Measurements from ENCODE around the gene GALNTL6.
"Not testable (repeated sequence)": the region's sequence is repeated elsewhere in the genome, so short reads cannot be mapped to it uniquely, and the experiment has no call there.

Gene GALNTL6

DNA sequence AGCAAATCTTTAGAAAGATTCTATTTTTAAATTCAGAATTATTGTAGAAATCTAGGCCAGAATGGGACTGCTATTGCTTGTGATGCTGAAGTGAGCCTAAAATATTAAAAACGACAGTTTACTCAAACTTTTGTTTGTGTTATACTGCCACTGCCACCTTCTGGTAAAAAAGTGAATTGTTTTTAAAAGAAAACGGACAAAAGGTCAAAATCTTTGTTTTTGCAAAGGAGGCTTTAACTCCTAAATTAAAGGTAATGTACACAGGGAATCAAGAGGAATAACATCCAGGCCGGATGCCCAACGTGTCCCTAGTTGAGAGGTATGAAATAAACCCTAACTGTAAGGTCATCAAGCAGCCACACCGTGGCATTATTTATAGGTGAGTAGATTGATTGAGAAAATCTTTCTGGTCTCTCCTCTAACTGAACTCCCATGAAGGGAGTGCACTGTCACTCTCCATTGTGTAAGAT is 1017.1 kb downstream of the GALNTL6 start:
- no peak for DNase-seq

GRCh38 chr4:172836661-172837060 is 1023.5 kb downstream of the GALNTL6 start:
- DNase-seq: no peak

DNA sequence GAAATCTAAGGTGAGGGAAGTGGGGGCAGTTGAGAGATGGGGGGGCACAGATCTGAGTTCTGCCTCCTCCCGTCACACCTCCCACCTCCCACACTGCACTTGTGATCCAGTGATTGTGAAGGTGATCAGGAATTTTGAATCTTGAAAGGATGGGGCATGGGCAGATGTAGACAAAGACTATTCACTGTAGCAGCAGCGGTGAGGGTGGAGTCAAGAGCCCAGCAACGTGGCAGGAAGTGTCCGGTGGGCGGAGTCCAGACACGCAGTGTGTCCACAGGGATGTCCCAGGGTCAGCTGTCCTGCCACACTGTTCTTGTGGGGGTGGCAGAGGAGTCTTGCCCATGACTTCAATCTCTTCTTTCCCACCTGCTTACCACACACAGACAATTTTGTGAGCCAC is 1024.9 kb downstream of the GALNTL6 start:
- no peak for DNase-seq

DNA sequence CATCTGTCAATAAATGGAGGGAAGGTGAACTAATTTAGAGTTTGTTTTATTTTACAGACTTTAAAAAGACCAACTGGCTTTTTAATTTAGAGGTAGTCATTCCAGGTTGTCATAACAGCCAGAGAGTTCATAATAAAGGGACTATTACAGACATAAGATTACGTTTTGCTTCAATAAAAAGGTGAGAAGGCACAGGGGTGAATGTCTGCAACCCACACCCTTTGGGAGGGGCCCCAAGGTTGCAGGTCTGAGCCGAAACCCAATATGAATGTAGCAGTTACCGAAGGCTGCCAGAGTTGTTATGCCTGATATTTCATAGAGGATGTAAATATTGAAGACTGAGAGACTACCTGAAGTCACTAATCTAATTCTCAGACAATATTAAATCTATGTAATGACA is 1025.7 kb downstream of the GALNTL6 start:
- DNase-seq: no peak

GRCh38 chr4:172842779-172843178 is 1029.6 kb downstream of the GALNTL6 start:
- no peak for DNase-seq

DNA sequence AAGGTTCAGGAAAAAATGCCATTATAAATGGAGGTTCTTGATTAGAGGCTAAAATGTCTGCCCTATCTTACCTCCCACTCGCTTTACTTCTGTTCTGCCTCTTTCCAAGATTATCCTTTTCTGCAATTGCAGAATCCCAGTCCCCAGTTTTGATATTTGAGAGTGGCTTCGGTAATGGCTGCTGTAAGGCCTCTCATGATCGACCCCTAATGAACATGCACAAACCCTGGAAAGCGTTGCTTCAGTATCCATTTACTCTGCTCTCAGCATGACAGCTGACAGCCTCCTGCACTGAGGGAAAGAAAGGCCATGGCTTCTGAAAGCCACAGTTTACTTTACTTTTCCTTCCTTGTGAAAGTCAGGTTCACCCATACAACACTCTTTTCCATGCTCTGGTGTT is 1030.0 kb downstream of the GALNTL6 start:
- DNase-seq: no peak

DNA sequence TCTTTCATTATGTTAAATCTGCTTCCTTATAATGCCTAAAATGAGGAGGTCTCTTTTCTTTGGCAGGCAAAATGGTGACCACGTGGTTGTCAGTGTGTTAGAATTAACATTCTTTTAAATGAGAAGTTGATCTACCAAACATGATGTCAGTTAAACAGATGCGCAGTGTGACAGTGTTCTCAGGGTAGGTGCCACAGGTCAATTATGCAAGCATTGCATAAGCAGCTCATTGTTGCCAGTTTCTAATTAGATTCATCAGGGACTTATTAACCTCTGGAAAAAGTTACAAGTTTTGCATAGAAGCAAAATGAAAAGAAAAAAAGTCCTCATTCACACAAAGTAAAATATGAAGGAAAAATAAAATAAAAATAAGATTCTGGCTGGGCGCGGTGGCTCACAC is 1031.4 kb downstream of the GALNTL6 start:
- no peak for DNase-seq

GRCh38 chr4:172845281-172845680 is 1032.1 kb downstream of the GALNTL6 start:
- DNase-seq: no peak

- DNase-seq: no peak
Observed at GRCh38 chr4:172850838-172851237, 1037.6 kb downstream of the GALNTL6 start.

GRCh38 chr4:172851534-172851933 is 1038.3 kb downstream of the GALNTL6 start:
- DNase-seq: no peak

DNA sequence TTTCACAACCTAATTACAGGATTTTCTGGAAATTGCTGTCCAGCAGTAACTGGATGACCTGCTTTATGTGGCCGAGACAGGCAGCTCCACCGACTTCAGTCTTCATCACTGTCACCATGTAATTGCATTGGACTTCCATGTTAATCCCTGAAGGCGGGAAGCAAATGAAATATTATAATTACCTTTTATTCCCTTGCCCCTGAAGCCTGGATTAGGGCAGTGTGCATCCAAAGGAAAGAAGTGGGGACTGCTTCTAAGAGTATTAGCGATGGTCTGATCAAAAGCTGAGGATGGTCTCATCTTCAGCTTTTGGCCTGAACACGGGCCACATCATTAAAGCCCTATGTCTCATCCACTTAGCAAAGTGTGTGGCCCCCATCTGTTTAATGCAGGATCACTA is 1043.8 kb downstream of the GALNTL6 start:
- DNase-seq: no peak

DNA sequence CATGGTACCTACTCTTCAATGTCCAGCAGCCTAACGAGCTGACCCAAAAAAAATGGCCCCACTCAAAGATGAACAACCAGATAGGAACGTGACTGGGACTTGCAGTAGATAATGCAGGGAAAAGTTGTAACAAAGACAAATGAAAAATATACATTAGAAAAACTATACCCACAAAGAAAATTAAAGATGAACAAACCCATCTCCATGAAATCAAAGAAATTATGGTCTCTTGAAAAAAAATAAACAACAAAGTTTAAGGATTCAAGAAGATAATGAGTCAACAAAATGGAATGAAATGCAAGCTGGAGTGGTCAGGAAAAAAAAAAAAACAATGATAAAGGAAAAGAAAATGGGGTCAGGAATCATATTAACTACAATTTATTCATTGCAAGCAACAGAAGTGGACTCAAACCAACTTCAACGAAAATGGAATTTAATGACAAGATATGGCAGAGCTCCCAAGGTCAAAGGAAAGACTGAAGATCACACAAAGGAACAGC is 1045.6 kb downstream of the GALNTL6 start:
- DNase-seq: no peak

DNA sequence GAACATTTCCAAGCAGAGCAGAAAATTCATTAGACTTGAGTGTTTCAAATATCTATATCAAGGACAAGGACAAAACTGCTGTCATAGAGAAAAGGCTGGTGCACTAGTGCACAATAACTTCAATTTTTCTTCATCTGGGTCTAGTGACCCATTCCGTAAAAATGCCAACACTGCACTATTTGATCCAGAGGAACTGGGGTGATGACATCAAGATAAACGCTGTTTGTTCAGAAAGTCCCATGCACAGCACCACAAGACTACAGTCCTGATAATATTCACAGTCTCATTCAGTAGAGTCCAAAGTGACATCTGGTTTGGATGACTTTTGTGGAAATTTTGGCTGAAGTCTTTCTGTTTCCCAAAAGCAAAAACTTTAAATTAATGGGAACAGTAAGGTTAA is 1051.9 kb downstream of the GALNTL6 start:
- DNase-seq: no peak

DNA sequence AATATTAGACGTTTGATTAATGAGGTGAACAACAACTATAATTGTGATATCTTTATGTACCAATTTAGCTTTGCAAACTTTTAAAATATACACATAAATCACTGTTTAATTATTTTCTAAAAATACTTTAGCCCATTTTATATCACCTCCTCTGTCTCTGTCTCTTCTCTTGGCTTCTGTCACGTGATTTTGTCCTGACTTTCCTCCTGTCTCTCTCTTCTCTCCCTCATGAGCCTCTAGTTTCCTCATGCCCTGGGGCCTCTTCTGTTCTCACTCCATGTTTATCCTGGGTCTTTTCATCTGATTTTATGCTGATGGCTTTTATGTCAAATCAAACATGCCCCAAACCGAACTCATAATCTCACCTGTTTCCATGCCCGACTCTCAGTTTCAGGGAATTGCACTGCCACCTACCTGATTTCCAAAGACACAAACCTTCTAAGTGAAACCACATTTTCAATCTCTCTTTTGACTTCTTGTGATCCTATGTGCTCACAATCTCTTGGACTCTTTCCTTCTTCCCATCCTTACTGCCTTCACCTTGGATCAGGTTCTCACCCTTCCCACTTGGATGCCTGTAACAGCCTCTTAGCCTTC is 1052.4 kb downstream of the GALNTL6 start:
- no peak for DNase-seq

GRCh38 chr4:172866421-172866820 is 1053.2 kb downstream of the GALNTL6 start:
- DNase-seq: no peak

- no peak for DNase-seq
Observed at GRCh38 chr4:172867835-172868234, 1054.6 kb downstream of the GALNTL6 start.

- no peak for DNase-seq
Observed at GRCh38 chr4:172868271-172868670, 1055.1 kb downstream of the GALNTL6 start.

DNA sequence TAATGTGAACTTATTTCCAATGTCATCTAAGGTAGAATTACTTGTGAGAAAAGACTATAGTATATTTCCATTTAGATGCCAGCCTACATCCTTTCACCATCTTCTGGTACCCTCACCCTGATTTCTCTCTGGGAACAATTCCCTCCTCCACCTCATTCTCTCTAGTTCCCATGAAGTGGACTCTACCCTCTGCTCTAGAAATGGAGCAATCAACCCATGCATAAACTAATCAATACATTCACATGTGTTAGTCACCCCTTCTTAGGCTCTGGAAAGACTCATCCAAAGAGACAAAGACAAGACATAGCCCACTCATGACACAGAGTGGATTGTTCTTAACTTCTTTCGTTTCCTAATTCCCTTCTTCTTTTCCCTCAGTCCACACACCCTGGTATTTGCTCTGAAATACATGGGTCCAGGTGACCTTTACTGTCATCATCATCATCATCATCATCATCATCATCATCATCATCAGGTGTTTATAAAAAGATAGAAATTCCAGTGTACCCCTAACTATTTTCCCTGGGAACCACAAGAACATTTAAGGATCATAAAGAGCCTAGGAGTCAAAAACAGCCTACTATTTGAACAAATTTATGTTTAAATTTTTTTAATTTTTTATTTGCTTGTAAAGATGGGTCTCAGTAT is 1056.5 kb downstream of the GALNTL6 start:
- no peak for DNase-seq

DNA sequence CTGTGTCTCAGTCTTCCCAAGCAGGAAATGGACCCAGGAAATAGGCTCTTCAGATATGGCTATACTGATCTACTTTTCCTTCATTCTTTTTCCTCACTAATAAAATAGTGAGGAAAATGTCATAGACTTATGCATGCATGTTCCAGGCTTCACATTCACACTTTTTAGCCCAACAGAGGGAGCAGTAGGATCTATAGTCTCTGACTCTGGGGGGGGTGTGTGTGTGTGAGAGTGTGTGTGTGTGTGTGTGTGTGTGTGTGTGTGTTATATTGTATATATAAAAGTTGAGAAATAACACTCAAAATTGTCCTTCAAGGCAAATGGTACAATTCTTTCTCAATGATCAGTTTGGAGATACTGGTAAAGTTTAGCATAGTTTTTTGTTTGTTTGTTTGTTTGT is 1058.2 kb downstream of the GALNTL6 start:
- no peak for DNase-seq

GRCh38 chr4:172874944-172875343 is 1061.7 kb downstream of the GALNTL6 start:
- DNase-seq: no peak

GRCh38 chr4:172876394-172876793 is 1063.2 kb downstream of the GALNTL6 start:
- no peak for DNase-seq

GRCh38 chr4:172881645-172882044 is 1068.4 kb downstream of the GALNTL6 start:
- no peak for DNase-seq

- DNase-seq: not testable (repeated sequence)
Observed at GRCh38 chr4:172887358-172887757, 1074.2 kb downstream of the GALNTL6 start.

- no peak for DNase-seq
Observed at GRCh38 chr4:172887959-172888358, 1074.8 kb downstream of the GALNTL6 start.

DNA sequence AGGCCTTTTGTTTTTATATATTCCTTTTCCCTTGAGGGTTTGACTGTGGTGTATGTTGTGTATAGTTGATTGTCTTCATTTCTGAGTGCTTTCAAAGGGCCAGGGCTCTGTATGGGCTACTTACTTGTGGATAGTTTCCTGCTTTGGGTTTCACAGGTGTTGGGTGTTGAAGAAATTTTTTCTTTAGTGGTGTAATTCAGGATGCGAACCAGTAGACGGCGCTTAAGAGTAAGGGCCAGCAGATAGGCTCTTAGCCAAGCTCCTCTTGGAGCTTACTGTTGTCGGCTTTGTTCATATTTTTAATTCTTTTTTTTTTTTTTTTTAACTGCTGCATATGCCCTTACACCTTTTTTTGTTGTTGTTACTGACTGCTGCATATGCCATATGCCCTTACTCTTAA is 1079.1 kb downstream of the GALNTL6 start:
- DNase-seq: no peak

All from activated CD4-positive, alpha-beta T cell treated with anti-CD3 and anti-CD28 coated beads for 48 hours (primary cell).